Nephron progenitor cell (in vitro differentiated cells): Measurements from ENCODE around the gene HSD3B1.

Experiments
- DNase-seq: peaks from one replicate; pipeline ENCODE4 v3.0.0; 2021
- H3K27ac Mint-ChIP-seq: 2 replicates; pipeline ENCODE4 v1.8.0; 2021; ENCODE audit warnings: mild to moderate bottlenecking, moderate library complexity, mixed read lengths
- H3K27me3 Mint-ChIP-seq: 2 replicates; pipeline ENCODE4 v1.8.0; 2021; ENCODE audit warnings: mild to moderate bottlenecking, low read depth, mixed read lengths; ENCODE audit not compliant: poor library complexity
- H3K36me3 Mint-ChIP-seq: 2 replicates; pipeline ENCODE4 v1.8.0; 2021; ENCODE audit warnings: low read depth, mixed read lengths
- H3K4me1 Mint-ChIP-seq: 2 replicates; pipeline ENCODE4 v1.8.0; 2021; ENCODE audit warnings: mixed read lengths
- H3K4me3 Mint-ChIP-seq: 2 replicates; pipeline ENCODE4 v1.8.0; 2021; ENCODE audit warnings: mild to moderate bottlenecking, moderate library complexity, mixed read lengths
- H3K9me3 Mint-ChIP-seq: 2 replicates; pipeline ENCODE4 v1.8.0; 2021; ENCODE audit warnings: mild to moderate bottlenecking, moderate library complexity, mixed read lengths
- CTCF ChIP-seq: fragments of 200-600 bp; sonication (generic); IDR thresholded peaks from 2 replicates; pipeline ENCODE4 v1.5.0; 2021; ENCODE audit warnings: antibody characterized with exemption

Gene HSD3B1

GRCh38 chr1:119469741-119470140, 37.3 kb upstream of the HSD3B1 start:
- Mint-ChIP-seq H3K27me3 (peaks cover 12% of the 10 kb centered on the region), H3K4me1 (no peaks in the 10 kb centered on the region), H3K9me3 (no peaks in the 10 kb centered on the region), H3K27ac (no peak overlapping the region), H3K36me3 (no peaks in the 10 kb centered on the region), H3K4me3 (no peak overlapping the region)
- no peak for TF ChIP-seq CTCF
- no peak for DNase-seq

- DNase-seq: no peak
- peaks cover 12% of the 10 kb centered on the region for H3K27me3 Mint-ChIP-seq
- no peak for TF ChIP-seq CTCF
- no peaks in the 10 kb centered on the region for H3K36me3 Mint-ChIP-seq
- H3K9me3 Mint-ChIP-seq: no peaks in the 10 kb centered on the region
- H3K4me1 Mint-ChIP-seq: no peaks in the 10 kb centered on the region
- no peak overlapping the region for H3K4me3 Mint-ChIP-seq
- H3K27ac Mint-ChIP-seq: no peak overlapping the region
Observed at GRCh38 chr1:119470377-119470776, 36.6 kb upstream of the HSD3B1 start.

- Mint-ChIP-seq H3K36me3 (no peaks in the 10 kb centered on the region), H3K9me3 (no peaks in the 10 kb centered on the region), H3K27ac (no peak overlapping the region), H3K27me3 (peaks cover 16% of the 10 kb centered on the region), H3K4me1 (peaks cover 3% of the 10 kb centered on the region), H3K4me3 (no peak overlapping the region)
- no peak for TF ChIP-seq CTCF
- DNase-seq: no peak
Observed at GRCh38 chr1:119470958-119471357, 36.1 kb upstream of the HSD3B1 start.

GRCh38 chr1:119471566-119471965, 35.4 kb upstream of the HSD3B1 start:
- Mint-ChIP-seq H3K4me1 (peaks cover 5% of the 10 kb centered on the region), H3K27ac (no peak overlapping the region), H3K36me3 (no peaks in the 10 kb centered on the region), H3K27me3 (peaks cover 16% of the 10 kb centered on the region), H3K4me3 (no peak overlapping the region), H3K9me3 (no peaks in the 10 kb centered on the region)
- TF ChIP-seq CTCF: no peak
- DNase-seq: no peak

GRCh38 chr1:119472080-119472818, 34.8 kb upstream of the HSD3B1 start:
- no peak overlapping the region for H3K4me3 Mint-ChIP-seq
- no peak overlapping the region for H3K27ac Mint-ChIP-seq
- no peak for TF ChIP-seq CTCF
- peaks cover 5% of the 10 kb centered on the region for H3K4me1 Mint-ChIP-seq
- peaks cover 16% of the 10 kb centered on the region for H3K27me3 Mint-ChIP-seq
- H3K9me3 Mint-ChIP-seq: no peaks in the 10 kb centered on the region
- no peak for DNase-seq
- H3K36me3 Mint-ChIP-seq: no peaks in the 10 kb centered on the region

GRCh38 chr1:119472819-119473175, 34.2 kb upstream of the HSD3B1 start:
- H3K27ac Mint-ChIP-seq: no peak overlapping the region

More at GRCh38 chr1:119472819-119473175, 34.2 kb upstream of the HSD3B1 start:
- no peak for DNase-seq
- peaks cover 5% of the 10 kb centered on the region for H3K4me1 Mint-ChIP-seq
- H3K9me3 Mint-ChIP-seq: no peaks in the 10 kb centered on the region
- H3K4me3 Mint-ChIP-seq: no peak overlapping the region
- H3K27me3 Mint-ChIP-seq: peaks cover 16% of the 10 kb centered on the region
- no peaks in the 10 kb centered on the region for H3K36me3 Mint-ChIP-seq
- no peak for TF ChIP-seq CTCF
